Upper lobe of right lung (tissue), 1 donor: ENCODE data around the gene RCE1. TPM values are rescaled to one million over a fixed set of nuclear protein-coding genes. Genes with fewer than 3 reads are reported as not detected.
A peak's percentile ranks its signal among the peaks of the same experiment; 100 is the strongest.

ENCODE experiments used
- ATAC-seq: fragments of 200-7000 bp; cut with Tn5 transposase; one replicate; pipeline ENCODE4 v1.9.1; 2020; ENCODE audit warnings: mild to moderate bottlenecking, moderate library complexity
- DNase-seq: peaks from one replicate; pipeline ENCODE4 v3.0.0-alpha.2; 2020
- H3K27ac ChIP-seq: fragments of 200-600 bp; one replicate; pipeline ENCODE4 v1.8.0; 2022
- H3K27me3 ChIP-seq: fragments of 200-600 bp; one replicate; pipeline ENCODE4 v1.8.0; 2022; ENCODE audit warnings: mild to moderate bottlenecking
- H3K36me3 ChIP-seq: fragments of 200-600 bp; one replicate; pipeline ENCODE4 v1.8.0; 2022
- H3K4me1 ChIP-seq: fragments of 200-600 bp; one replicate; pipeline ENCODE4 v1.8.0; 2022
- H3K4me3 ChIP-seq: fragments of 200-600 bp; one replicate; pipeline ENCODE4 v1.8.0; 2022; ENCODE audit warnings: mild to moderate bottlenecking
- H3K9me3 ChIP-seq: fragments of 200-600 bp; one replicate; pipeline ENCODE4 v1.8.0; 2022
- CTCF ChIP-seq: fragments of 200-600 bp; IDR thresholded peaks from one replicate; pipeline ENCODE4 v1.8.0; 2022; ENCODE audit warnings: antibody characterized with exemption
- intact Hi-C: fragments of 100-400 bp; cut with DNase I; formaldehyde crosslinking; loops from one replicate; pipeline ENCODE4 v1.11.0; 2022
- total RNA-seq: library from RNA; stranded (reverse); fragmentation: NEBNext Ultra II Directional; extraction: Animal tissue kit (Norgen Biotek cat#: 25700); gene quantifications from one replicate; pipeline ENCODE4 v1.2.1, GENCODE V29; 2021
- donor health status: DM: no; HTN: yes; CAD: no; lungs with severe emphysema.

The RCE1 gene
- total RNA-seq, 1 donor from 2014 or later: 18.4 TPM

- Histone ChIP-seq H3K27ac (no peak overlapping the region), H3K27me3 (no peaks in the 10 kb centered on the region), H3K9me3 (no peaks in the 10 kb centered on the region), H3K36me3 (no peaks in the 10 kb centered on the region), H3K4me1 (peaks cover 6% of the 10 kb centered on the region), H3K4me3 (no peak overlapping the region)
- no peak for TF ChIP-seq CTCF
- intact Hi-C loops: no loop called here
- DNase-seq (peak; percentile 49), ATAC-seq (no peak)
Observed at GRCh38 chr11:66854231-66854661, 11.0 kb downstream of the RCE1 start.

- H3K9me3 ChIP-seq: no peaks in the 10 kb centered on the region
- no peak for ATAC-seq
- no peaks in the 10 kb centered on the region for H3K36me3 ChIP-seq
- no peak overlapping the region for H3K27ac ChIP-seq
- peak; percentile 51 for DNase-seq
- H3K4me1 ChIP-seq: peaks cover 6% of the 10 kb centered on the region
- intact Hi-C loops: no loop called here
- H3K27me3 ChIP-seq: no peaks in the 10 kb centered on the region
- no peak for TF ChIP-seq CTCF
- H3K4me3 ChIP-seq: no peak overlapping the region
Observed at GRCh38 chr11:66854729-66855211, 11.5 kb downstream of the RCE1 start.

- H3K27ac ChIP-seq: peak overlapping the region; percentile 91
Observed at GRCh38 chr11:66855574-66856495, 12.6 kb downstream of the RCE1 start.

GRCh38 chr11:66856496-66857233 is 13.4 kb downstream of the RCE1 start, which contains the start of gene LRFN4:
LRFN4 (plus strand) TSS chr11:66857064; CDS start chr11:66857745, 681 bp downstream.
- no peaks in the 10 kb centered on the region for H3K27me3 ChIP-seq
- no peaks in the 10 kb centered on the region for H3K36me3 ChIP-seq
- TF ChIP-seq CTCF: no peak
- peaks cover 6% of the 10 kb centered on the region for H3K4me1 ChIP-seq
- DNase-seq: peak; percentile 84
- peak within 1 kb of the TSS; percentile 71 for H3K4me3 ChIP-seq
- peak; percentile 60 for ATAC-seq
- peak within 1 kb of the TSS; percentile 91 for H3K27ac ChIP-seq
- intact Hi-C loops: no loop called here
- no peaks in the 10 kb centered on the region for H3K9me3 ChIP-seq

More at GRCh38 chr11:66855574-66856495, 12.6 kb downstream of the RCE1 start:
- DNase-seq (peak; percentile 98), ATAC-seq (peak; percentile 93)
- peaks cover 6% of the 10 kb centered on the region for H3K4me1 ChIP-seq
- intact Hi-C loops: no loop called here
- no peaks in the 10 kb centered on the region for H3K9me3 ChIP-seq
- H3K4me3 ChIP-seq: peak overlapping the region; percentile 71
- TF ChIP-seq CTCF: no peak
- no peaks in the 10 kb centered on the region for H3K36me3 ChIP-seq
- no peaks in the 10 kb centered on the region for H3K27me3 ChIP-seq

GRCh38 chr11:66857234-66857926 is 14.1 kb downstream of the RCE1 start:
- intact Hi-C loops: no loop called here
- peak overlapping the region; percentile 71 for H3K4me3 ChIP-seq
- no peak for DNase-seq
- H3K27me3 ChIP-seq: no peaks in the 10 kb centered on the region
- H3K4me1 ChIP-seq: peaks cover 6% of the 10 kb centered on the region
- TF ChIP-seq CTCF: no peak
- no peak for ATAC-seq
- no peaks in the 10 kb centered on the region for H3K36me3 ChIP-seq
- no peaks in the 10 kb centered on the region for H3K9me3 ChIP-seq
- H3K27ac ChIP-seq: no peak overlapping the region
